ENCODE data around the gene OCA2.

- TF ChIP-seq, protein P1, sequence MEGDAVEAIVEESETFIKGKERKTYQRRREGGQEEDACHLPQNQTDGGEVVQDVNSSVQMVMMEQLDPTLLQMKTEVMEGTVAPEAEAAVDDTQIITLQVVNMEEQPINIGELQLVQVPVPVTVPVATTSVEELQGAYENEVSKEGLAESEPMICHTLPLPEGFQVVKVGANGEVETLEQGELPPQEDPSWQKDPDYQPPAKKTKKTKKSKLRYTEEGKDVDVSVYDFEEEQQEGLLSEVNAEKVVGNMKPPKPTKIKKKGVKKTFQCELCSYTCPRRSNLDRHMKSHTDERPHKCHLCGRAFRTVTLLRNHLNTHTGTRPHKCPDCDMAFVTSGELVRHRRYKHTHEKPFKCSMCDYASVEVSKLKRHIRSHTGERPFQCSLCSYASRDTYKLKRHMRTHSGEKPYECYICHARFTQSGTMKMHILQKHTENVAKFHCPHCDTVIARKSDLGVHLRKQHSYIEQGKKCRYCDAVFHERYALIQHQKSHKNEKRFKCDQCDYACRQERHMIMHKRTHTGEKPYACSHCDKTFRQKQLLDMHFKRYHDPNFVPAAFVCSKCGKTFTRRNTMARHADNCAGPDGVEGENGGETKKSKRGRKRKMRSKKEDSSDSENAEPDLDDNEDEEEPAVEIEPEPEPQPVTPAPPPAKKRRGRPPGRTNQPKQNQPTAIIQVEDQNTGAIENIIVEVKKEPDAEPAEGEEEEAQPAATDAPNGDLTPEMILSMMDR (CRISPR knock-in tag; IDR thresholded peaks at IDR 0.05): no peak
- no peak for TF ChIP-seq CBX5 (CRISPR knock-in tag; IDR thresholded peaks at IDR 0.05; ENCODE audit: borderline replicate concordance)
- TF ChIP-seq, protein P2, sequence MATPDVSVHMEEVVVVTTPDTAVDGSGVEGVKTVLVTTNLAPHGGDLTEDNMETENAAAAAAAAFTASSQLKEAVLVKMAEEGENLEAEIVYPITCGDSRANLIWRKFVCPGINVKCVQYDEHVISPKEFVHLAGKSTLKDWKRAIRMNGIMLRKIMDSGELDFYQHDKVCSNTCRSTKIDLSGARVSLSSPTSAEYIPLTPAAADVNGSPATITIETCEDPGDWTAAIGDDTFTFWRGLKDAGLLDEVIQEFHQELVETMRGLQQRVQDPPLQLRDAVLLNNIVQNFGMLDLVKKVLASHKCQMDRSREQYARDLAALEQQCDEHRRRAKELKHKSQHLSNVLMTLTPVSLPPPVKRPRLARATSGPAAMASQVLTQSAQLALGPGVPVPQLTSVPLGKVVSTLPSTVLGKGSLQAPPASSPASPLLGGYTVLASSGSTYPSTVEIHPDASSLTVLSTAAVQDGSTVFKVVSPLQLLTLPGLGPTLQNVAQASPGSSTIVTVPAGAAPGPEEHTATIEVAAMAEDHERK (CRISPR knock-in tag; IDR thresholded peaks at IDR 0.05; ENCODE audit: low read depth): no peak
- no peak for TF ChIP-seq TOPORS (CRISPR knock-in tag; IDR thresholded peaks at IDR 0.05)
- TF ChIP-seq POLR2A (IDR thresholded peaks at IDR 0.05; ENCODE audit: insufficient read depth in 1 of 2, low read depth in 2 of 2, low read length in 2 of 2): no peak
- no peak for TF ChIP-seq NR2C2 (CRISPR knock-in tag; IDR thresholded peaks at IDR 0.05; ENCODE audit: borderline replicate concordance)
- TF ChIP-seq TBL1XR1 (IDR thresholded peaks at IDR 0.05; ENCODE audit: borderline replicate concordance, low read length, partially characterized antibody): no peak
- TF ChIP-seq ZBTB20 (CRISPR knock-in tag; IDR thresholded peaks at IDR 0.05; ENCODE audit: borderline replicate concordance, low read depth): no peak
- no peak for TF ChIP-seq EHMT2 (IDR thresholded peaks at IDR 0.05; ENCODE audit: borderline replicate concordance, low read depth, low read length)
- TF ChIP-seq NFRKB (IDR thresholded peaks at IDR 0.05): no peak
Observed at GRCh38 chr15:28118531-28118930, 19.4 kb upstream of the OCA2 start.

Measured in HepG2 (cell line).